Measurements from ENCODE around the gene RPP38.

RPP38 gene

DNA sequence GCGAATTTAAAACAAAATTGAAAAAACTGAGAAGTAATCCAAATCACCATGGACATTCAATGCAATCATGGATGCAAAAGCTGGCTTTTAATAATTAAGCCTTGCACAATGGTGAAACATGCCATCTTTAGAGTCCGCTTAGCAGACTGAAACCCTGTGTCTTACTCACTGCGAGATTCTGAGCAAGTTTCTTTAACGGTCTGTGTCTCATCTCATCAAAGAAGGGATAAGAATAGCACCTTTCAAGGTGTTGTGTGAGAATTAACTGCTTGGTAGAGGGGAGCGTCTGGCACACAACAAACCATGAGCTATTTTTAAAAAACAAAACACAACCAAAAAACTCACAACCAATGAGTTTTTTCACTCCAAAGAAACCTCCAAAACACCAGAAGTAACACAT is 30.0 kb upstream of the RPP38 start:
- TF ChIP-seq CTCF (IDR thresholded peaks at IDR 0.05; ENCODE audit: low read depth, low read length): no peak
- no peak for DNase-seq (ENCODE audit: low read depth in 2 of 2)
- no peak overlapping the region for H3K4me3 ChIP-seq (replicated peaks in 1 of 2; ENCODE audit: low read depth in 2 of 2, low read length in 2 of 2)

DNA sequence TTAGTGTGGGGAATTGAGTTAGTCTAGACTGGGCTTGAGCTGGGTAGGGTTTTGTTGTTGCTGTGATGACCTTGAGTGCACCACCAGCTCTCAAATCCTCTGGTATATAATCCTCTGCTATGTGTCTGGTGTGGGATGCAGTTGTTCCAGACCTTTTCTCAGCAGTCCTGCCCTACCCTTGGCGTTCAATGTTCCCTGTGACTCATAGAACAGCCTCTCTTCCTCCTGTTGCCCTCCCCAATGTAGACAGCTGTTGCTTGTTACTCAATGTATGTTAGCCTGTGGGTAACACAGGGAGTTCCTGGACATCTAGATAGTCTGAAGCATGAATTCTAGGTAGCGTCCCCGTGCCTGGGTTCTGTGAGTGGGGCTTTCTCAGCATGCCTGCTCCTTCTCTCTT is 28.4 kb upstream of the RPP38 start:
- peak; percentile 69 to 86 for DNase-seq (ENCODE audit: low read depth in 2 of 2)
- no peak for TF ChIP-seq CTCF (IDR thresholded peaks at IDR 0.05; ENCODE audit: low read depth, low read length)
- H3K4me3 ChIP-seq (replicated peaks in 1 of 2; ENCODE audit: low read depth in 2 of 2, low read length in 2 of 2): no peak overlapping the region

DNA sequence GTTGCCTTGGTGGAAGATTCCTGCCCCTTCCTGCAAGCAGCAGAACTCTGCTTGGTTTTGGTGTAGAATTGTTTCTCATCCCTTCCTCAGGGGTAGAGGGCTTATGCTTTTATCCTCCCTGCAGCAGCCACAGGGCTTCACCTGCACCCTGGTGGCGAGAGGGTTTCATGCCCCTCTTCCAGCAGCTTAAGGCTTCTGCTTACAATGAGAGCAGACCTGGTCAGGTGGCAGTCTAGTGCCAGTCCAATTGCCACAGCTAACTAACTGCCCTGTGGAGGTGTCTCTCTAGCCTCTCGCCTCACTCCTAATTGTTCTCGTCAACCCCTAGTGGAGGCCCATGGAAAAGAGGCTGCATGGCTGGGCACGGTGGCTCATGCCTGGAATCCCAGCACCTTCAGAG is 27.9 kb upstream of the RPP38 start:
- no peak for DNase-seq (ENCODE audit: low read depth in 2 of 2)
- H3K4me3 ChIP-seq (replicated peaks in 1 of 2; ENCODE audit: low read depth in 2 of 2, low read length in 2 of 2): no peak overlapping the region
- TF ChIP-seq CTCF (IDR thresholded peaks at IDR 0.05; ENCODE audit: low read depth, low read length): no peak

GRCh38 chr10:15072358-15072757 is 24.8 kb upstream of the RPP38 start:
- DNase-seq (ENCODE audit: low read depth in 2 of 2): no peak
- H3K4me3 ChIP-seq (replicated peaks in 1 of 2; ENCODE audit: low read depth in 2 of 2, low read length in 2 of 2): no peak overlapping the region
- no peak for TF ChIP-seq CTCF (IDR thresholded peaks at IDR 0.05; ENCODE audit: low read depth, low read length)

DNA sequence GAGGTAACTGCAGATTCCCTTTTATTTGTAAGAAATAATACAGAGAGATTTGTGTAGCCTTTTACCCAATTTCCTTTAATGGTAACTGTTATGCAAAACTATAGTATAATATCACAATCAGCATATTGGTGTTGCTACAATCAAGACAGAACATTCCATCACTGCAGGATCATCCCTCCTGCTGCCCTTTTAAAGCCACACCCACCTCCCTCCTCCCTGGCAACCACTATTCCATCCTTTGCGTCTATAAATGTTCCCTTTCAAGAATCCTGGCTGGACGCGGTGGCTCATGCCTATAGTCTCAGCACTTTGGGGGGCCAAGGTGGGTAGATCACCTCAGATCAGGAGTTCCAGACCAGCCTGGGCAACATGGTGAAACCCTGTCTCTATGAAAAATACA is 21.7 kb upstream of the RPP38 start:
- no peak for DNase-seq (ENCODE audit: low read depth in 2 of 2)
- H3K4me3 ChIP-seq (replicated peaks in 1 of 2; ENCODE audit: low read depth in 2 of 2, low read length in 2 of 2): no peak overlapping the region
- TF ChIP-seq CTCF (IDR thresholded peaks at IDR 0.05; ENCODE audit: low read depth, low read length): no peak

DNA sequence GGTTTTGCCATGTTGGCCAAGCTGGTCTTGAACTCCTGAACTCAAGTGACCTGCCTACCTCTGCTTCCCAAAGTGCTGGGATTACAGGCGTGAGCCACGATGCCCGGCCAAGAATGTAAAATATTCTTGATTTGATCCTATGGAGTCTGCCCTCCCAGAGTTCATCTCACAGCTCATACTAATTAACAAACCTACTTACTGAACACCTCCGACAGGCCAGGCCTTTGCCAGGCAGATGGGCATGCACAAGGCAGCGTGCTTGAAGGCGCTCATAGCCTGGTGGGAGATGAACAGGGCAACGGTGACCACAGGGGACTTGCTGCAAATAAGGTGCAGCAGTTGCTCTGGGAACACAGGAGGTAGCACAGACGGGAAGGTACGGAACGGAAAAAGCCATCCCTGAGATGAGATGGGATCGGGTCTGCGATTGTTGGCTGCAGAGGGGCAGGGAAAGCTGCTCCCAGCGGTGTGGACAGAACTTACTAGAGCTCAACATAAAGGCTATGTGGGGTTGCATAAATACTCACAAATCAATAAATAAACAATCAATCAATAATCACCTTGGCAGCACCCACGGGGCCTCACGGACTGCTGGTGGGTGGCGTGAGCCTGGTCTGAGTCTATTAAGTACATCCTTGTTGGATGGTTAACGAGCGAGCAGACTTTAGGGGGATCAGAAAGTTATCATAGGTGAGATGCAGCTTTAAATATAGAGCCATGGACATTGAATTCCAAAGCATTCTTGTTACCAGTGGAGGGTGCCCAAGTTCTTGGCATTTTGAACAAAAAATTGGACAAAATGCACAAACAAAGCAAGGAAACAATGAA is 13.3 kb upstream of the RPP38 start:
- TF ChIP-seq CTCF (IDR thresholded peaks at IDR 0.05; ENCODE audit: low read depth, low read length): no peak

DNA sequence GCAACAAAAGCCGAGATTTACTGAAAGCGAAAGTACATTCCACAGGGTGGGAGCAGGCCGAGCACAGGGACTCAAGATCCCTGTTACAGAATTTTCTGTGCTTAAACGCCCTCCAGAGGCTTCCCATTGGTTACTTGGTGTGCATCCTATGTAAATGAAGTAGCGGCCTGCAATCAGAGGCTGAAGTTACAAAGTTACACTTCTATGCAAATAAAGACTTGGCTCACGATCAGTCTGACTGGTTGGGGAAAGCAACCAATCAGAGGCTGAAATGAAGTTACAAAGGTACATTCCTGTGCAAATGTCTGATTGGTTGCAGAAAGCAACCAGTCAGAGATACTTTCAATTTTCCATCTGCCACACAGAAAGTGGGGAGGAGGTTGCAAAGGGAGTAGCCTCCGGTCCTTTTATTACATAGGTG is 12.6 kb upstream of the RPP38 start:
- DNase-seq (ENCODE audit: low read depth in 2 of 2): peak; percentile 98 to 99
- H3K4me3 ChIP-seq (replicated peaks in 1 of 2; ENCODE audit: low read depth in 2 of 2, low read length in 2 of 2): peak overlapping the region; percentile 40 to 47
- TF ChIP-seq CTCF (IDR thresholded peaks at IDR 0.05; ENCODE audit: low read depth, low read length): no peak

More for the DNA sequence above, 13.3 kb upstream of the RPP38 start:
- peak overlapping the region; percentile 40 to 47 for H3K4me3 ChIP-seq (replicated peaks in 1 of 2; ENCODE audit: low read depth in 2 of 2, low read length in 2 of 2)
- DNase-seq (ENCODE audit: low read depth in 2 of 2): no peak
